ENCODE measurements around the gene CDCA8.
"Not testable (repeated sequence)": the region's sequence is repeated elsewhere in the genome, so short reads cannot be mapped to it uniquely, and the experiment has no call there.

Gene CDCA8

GRCh38 chr1:37677808-37678207 lies 14.5 kb upstream of the CDCA8 start:
- no peak for TF ChIP-seq CTCF (IDR thresholded peaks at IDR 0.05; ENCODE audit: borderline replicate concordance, control extremely low read depth, extremely low read depth, insufficient read depth, missing control alignments)
- in situ Hi-C loops (cut with MboI; ENCODE audit: low sequenced_read_pairs, unreplicated experiment): loop anchor here (10.0 kb wide), 1 partner anchor 73 kb away; no protein-coding TSS in a partner anchor
- no peak for DNase-seq (ENCODE audit: low spot score)

- in situ Hi-C loops (cut with MboI; ENCODE audit: low sequenced_read_pairs, unreplicated experiment): no loop called here
- DNase-seq (ENCODE audit: low spot score): no peak
- no peak for TF ChIP-seq CTCF (IDR thresholded peaks at IDR 0.05; ENCODE audit: borderline replicate concordance, control extremely low read depth, extremely low read depth, insufficient read depth, missing control alignments)
Measured at GRCh38 chr1:37680933-37681332, 11.4 kb upstream of the CDCA8 start.

GRCh38 chr1:37682334-37682987 lies 9.9 kb upstream of the CDCA8 start:
- peak; percentile 65 for DNase-seq (ENCODE audit: low spot score)
- in situ Hi-C loops (cut with MboI; ENCODE audit: low sequenced_read_pairs, unreplicated experiment): no loop called here
- TF ChIP-seq CTCF (IDR thresholded peaks at IDR 0.05; ENCODE audit: borderline replicate concordance, control extremely low read depth, extremely low read depth, insufficient read depth, missing control alignments): peak; percentile 78

GRCh38 chr1:37684182-37684581 lies 8.1 kb upstream of the CDCA8 start:
- DNase-seq (ENCODE audit: low spot score); in situ Hi-C loops (cut with MboI; ENCODE audit: low sequenced_read_pairs, unreplicated experiment): not testable (repeated sequence)

GRCh38 chr1:37685722-37686121 lies 6.6 kb upstream of the CDCA8 start:
- in situ Hi-C loops (cut with MboI; ENCODE audit: low sequenced_read_pairs, unreplicated experiment): no loop called here
- no peak for TF ChIP-seq CTCF (IDR thresholded peaks at IDR 0.05; ENCODE audit: borderline replicate concordance, control extremely low read depth, extremely low read depth, insufficient read depth, missing control alignments)
- DNase-seq (ENCODE audit: low spot score): no peak

GRCh38 chr1:37687764-37688163 lies 4.6 kb upstream of the CDCA8 start:
- in situ Hi-C loops (cut with MboI; ENCODE audit: low sequenced_read_pairs, unreplicated experiment); DNase-seq (ENCODE audit: low spot score): not testable (repeated sequence)

- TF ChIP-seq CTCF (IDR thresholded peaks at IDR 0.05; ENCODE audit: borderline replicate concordance, control extremely low read depth, extremely low read depth, insufficient read depth, missing control alignments): no peak
- DNase-seq (ENCODE audit: low spot score): no peak
- in situ Hi-C loops (cut with MboI; ENCODE audit: low sequenced_read_pairs, unreplicated experiment): no loop called here
Measured at GRCh38 chr1:37688926-37689325, 3.4 kb upstream of the CDCA8 start.

Data from GM13976 (cell line).